HG03432 (cell line): ENCODE results near the gene CCDC70.

Experiments used
- ATAC-seq: cut with Tn5 transposase; IDR thresholded peaks from one replicate; pipeline ENCODE4 v1.9.1; 2021; ENCODE audit warnings: mild to moderate bottlenecking, moderate library complexity; ENCODE audit not compliant: unreplicated experiment

Gene CCDC70

GRCh38 chr13:51828730-51829567 lies 32.8 kb upstream of the CCDC70 start:
- ATAC-seq: no peak

- ATAC-seq: no peak
Observed at GRCh38 chr13:51829568-51829899, 32.2 kb upstream of the CCDC70 start.

- no peak for ATAC-seq
Observed at GRCh38 chr13:51831519-51831918, 30.2 kb upstream of the CCDC70 start.

- peak; percentile 91 for ATAC-seq
Observed at GRCh38 chr13:51832471-51833152, 29.2 kb upstream of the CCDC70 start.

GRCh38 chr13:51833980-51834379 lies 27.8 kb upstream of the CCDC70 start:
- ATAC-seq: no peak

GRCh38 chr13:51834581-51835171 lies 27.1 kb upstream of the CCDC70 start:
- ATAC-seq: no peak

GRCh38 chr13:51837016-51837415 lies 24.8 kb upstream of the CCDC70 start:
- no peak for ATAC-seq

- ATAC-seq: no peak
Observed at GRCh38 chr13:51838240-51838846, 23.4 kb upstream of the CCDC70 start.

- ATAC-seq: no peak
Observed at GRCh38 chr13:51839711-51840540, 21.8 kb upstream of the CCDC70 start.

GRCh38 chr13:51840917-51841316 lies 20.9 kb upstream of the CCDC70 start:
- no peak for ATAC-seq

- ATAC-seq: no peak
Observed at GRCh38 chr13:51841732-51842131, 20.0 kb upstream of the CCDC70 start.

GRCh38 chr13:51843529-51843928 lies 18.2 kb upstream of the CCDC70 start:
- ATAC-seq: no peak

- ATAC-seq: peak; percentile 80
Observed at GRCh38 chr13:51844862-51845573, 16.8 kb upstream of the CCDC70 start, which contains the start of gene TMEM272. Gene TMEM272 (minus strand): TSS chr13:51845177. CDS start chr13:51838530, 6,647 bp downstream.

- no peak for ATAC-seq
Observed at GRCh38 chr13:51845574-51846318, 16.0 kb upstream of the CCDC70 start.

- no peak for ATAC-seq
Observed at GRCh38 chr13:51846756-51847155, 15.0 kb upstream of the CCDC70 start.

GRCh38 chr13:51848674-51849073 lies 13.1 kb upstream of the CCDC70 start:
- ATAC-seq: no peak

GRCh38 chr13:51849145-51850101 lies 12.3 kb upstream of the CCDC70 start:
- no peak for ATAC-seq
